ENCODE measurements around the gene KCNK4. TPM values are rescaled to one million over a fixed set of nuclear protein-coding genes. Genes with fewer than 3 reads are reported as not detected.

Gene KCNK4
- total and polyA plus RNA-seq, 8 donors = not detected

DNA sequence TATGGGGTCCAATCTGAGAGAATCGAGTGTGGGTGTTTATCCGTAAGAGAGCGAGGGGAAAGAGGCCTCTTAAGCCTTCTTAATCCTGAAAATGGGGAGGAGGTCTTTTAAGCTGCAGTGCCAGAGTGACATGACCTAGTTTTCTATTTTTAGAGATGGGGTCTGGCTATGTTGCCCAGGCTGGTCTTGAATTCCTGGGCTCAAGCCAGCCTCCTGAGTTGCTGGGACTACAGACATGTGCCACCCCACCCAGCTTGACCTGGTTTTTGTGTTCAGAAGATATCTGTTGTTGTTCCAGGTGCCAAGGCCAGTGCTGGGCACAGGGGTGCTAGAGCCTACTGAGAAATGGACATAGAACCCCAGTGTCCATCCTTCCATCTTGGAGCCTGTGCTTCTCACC is 8.0 kb upstream of the KCNK4 start:
- TF ChIP-seq POLR2A (IDR thresholded peaks at IDR 0.05) = no peak
- TF ChIP-seq EP300 (IDR thresholded peaks at IDR 0.05) = no peak
- TF ChIP-seq POLR2AphosphoS5 (IDR thresholded peaks at IDR 0.05) = no peak
- no peak for TF ChIP-seq CTCF (IDR thresholded peaks at IDR 0.05)
- Histone ChIP-seq H3K36me3 (peaks cover 4 to 35% (median 30%) of the 10 kb centered on the region in 4 donors), H3K9me3 (no peaks in the 10 kb centered on the region), H3K27ac (peak overlapping the region in 2 of 5 donors; percentile 94 to 98), H3K4me1 (peaks cover 17 to 57% (median 43%) of the 10 kb centered on the region in 4 donors), H3K27me3 (no peaks in the 10 kb centered on the region), H3K4me3 (peak overlapping the region in 2 of 4 donors; percentile 84 to 86)
- intact Hi-C loops (cut with DNase I; ENCODE audit: low total_unique reads) = no loop called here
- no peak for DNase-seq
- 82 to 87% (median 83%) methylated on average over 3 of the region's 3 CpGs for WGBS, 5 donors

DNA sequence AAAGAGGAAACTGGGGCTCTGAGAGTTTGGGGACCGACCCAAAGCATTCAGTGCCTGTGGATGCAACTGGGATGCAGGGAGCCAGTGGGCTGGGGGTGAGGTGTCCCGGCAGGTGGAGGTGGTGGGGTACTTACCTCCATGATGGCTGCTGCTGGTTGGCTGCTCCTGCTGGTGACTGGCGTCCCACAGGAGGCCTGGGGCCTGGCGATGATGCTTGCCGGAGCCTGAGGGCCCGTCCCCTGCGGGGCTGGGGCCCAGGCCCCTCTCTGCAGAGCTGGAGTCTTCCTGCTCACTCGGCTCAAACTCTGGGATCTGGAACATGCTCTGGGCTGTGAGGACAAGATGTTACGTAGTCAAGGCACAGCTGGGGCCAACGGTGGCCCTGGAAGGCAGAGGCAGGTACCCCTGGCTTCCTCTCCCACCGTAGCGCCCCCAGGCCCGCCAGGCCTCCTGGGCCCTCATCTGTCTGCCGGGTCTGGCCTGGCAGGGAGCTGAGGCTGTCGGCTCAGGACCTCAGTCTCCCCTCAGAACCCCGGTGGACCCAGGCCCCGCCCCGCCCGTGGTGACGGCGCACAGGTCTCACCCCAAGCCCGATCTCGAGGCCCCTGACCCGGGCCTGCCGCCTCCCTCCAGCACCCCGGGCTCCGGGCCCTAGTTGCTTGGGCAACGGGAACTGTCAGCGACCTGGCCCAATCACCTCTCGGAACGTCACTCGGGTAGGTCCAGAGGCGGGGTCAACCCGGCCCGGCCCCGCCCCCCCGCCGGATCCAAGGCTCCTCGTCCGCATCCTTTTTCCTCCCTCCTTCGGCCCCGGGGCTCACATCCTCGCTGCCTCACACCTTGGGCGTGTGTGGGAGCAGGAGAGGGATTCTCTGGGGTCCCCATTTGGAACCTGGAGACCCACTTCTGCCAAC is 6.8 kb upstream of the KCNK4 start, which contains the start of gene BAD:
BAD (minus strand) TSS at position 618 of the 914 bp plus-strand sequence; CDS start at position 321, 297 bp downstream.
- H3K36me3 ChIP-seq = peaks cover 3 to 25% (median 18%) of the 10 kb centered on the region in 4 donors
- peak within 1 kb of the TSS; percentile 84 to 88 (median 86) for H3K4me3 ChIP-seq
- intact Hi-C loops (cut with DNase I; ENCODE audit: low total_unique reads) = no loop called here
- peaks cover 0 to 5% (median 0%) of the 10 kb centered on the region in 3 donors for H3K27me3 ChIP-seq
- DNase-seq = peak; percentile 97 to 98
- WGBS, 5 donors = 2 to 6% (median 3%) methylated on average over 26 to 44 of the region's 44 CpGs
- TF ChIP-seq POLR2AphosphoS5 (IDR thresholded peaks at IDR 0.05) (peak in 2 of 3 donors; percentile 63 to 75), CTCF (IDR thresholded peaks at IDR 0.05) (no peak), POLR2A (IDR thresholded peaks at IDR 0.05) (peak in 1 of 4 donors; percentile 4), EP300 (IDR thresholded peaks at IDR 0.05) (no peak)
- no peaks in the 10 kb centered on the region for H3K9me3 ChIP-seq
- peaks cover 17 to 57% (median 43%) of the 10 kb centered on the region in 4 donors for H3K4me1 ChIP-seq
- H3K27ac ChIP-seq = peak within 1 kb of the TSS; percentile 94 to 99 (median 98)

GRCh38 chr11:64284962-64285884 is 5.9 kb upstream of the KCNK4 start, which contains the start of gene GPR137:
TSS of gene GPR137 (plus strand) at chr11:64285848. CDS start at chr11:64286525, 677 bp downstream.
- WGBS, 5 donors = 0 to 1% (median 0%) methylated on average over 14 to 102 of the region's 102 CpGs
- DNase-seq = peak; percentile 92 to 95
- intact Hi-C loops (cut with DNase I; ENCODE audit: low total_unique reads) = no loop called here
- Histone ChIP-seq H3K36me3 (peaks cover 3 to 28% (median 17%) of the 10 kb centered on the region in 4 donors), H3K27ac (peak within 1 kb of the TSS; percentile 94 to 99 (median 98)), H3K4me3 (peak within 1 kb of the TSS; percentile 84 to 88 (median 86)), H3K4me1 (peaks cover 17 to 57% (median 43%) of the 10 kb centered on the region in 4 donors), H3K27me3 (peaks cover 0 to 13% (median 2%) of the 10 kb centered on the region in 3 donors), H3K9me3 (no peaks in the 10 kb centered on the region)
- TF ChIP-seq EP300 (IDR thresholded peaks at IDR 0.05) (no peak), POLR2AphosphoS5 (IDR thresholded peaks at IDR 0.05) (peak; percentile 17 to 50 (median 25))

GRCh38 chr11:64285885-64286800 is 5.0 kb upstream of the KCNK4 start:
- TF ChIP-seq POLR2AphosphoS5 (IDR thresholded peaks at IDR 0.05) = no peak
- no peak for TF ChIP-seq EP300 (IDR thresholded peaks at IDR 0.05)
- no peak for TF ChIP-seq CTCF (IDR thresholded peaks at IDR 0.05)
- no peak for TF ChIP-seq POLR2A (IDR thresholded peaks at IDR 0.05)
- peaks cover 19 to 54% (median 45%) of the 10 kb centered on the region in 4 donors for H3K4me1 ChIP-seq
- H3K9me3 ChIP-seq = no peaks in the 10 kb centered on the region
- peaks cover 3 to 21% (median 13%) of the 10 kb centered on the region in 4 donors for H3K36me3 ChIP-seq
- peak overlapping the region; percentile 94 to 99 (median 98) for H3K27ac ChIP-seq
- H3K4me3 ChIP-seq = peak overlapping the region; percentile 84 to 88 (median 86)
- intact Hi-C loops (cut with DNase I; ENCODE audit: low total_unique reads) = no loop called here
- WGBS, 5 donors = 23 to 58% (median 28%) methylated on average over 18 to 40 of the region's 40 CpGs
- peaks cover 4 to 23% (median 10%) of the 10 kb centered on the region in 3 donors for H3K27me3 ChIP-seq
- no peak for DNase-seq
